ENCODE measurements around the gene RALB.

The RALB gene

GRCh38 chr2:120225549-120226065 lies 27.0 kb upstream of the RALB start:
- TF ChIP-seq CTCF (IDR thresholded peaks at IDR 0.05; ENCODE audit: low read depth, low read length, missing control alignments) = no peak
- no peak overlapping the region for H3K4me3 ChIP-seq (ENCODE audit: low read depth, low read length)
- no peak for DNase-seq (ENCODE audit: low read depth)

DNA sequence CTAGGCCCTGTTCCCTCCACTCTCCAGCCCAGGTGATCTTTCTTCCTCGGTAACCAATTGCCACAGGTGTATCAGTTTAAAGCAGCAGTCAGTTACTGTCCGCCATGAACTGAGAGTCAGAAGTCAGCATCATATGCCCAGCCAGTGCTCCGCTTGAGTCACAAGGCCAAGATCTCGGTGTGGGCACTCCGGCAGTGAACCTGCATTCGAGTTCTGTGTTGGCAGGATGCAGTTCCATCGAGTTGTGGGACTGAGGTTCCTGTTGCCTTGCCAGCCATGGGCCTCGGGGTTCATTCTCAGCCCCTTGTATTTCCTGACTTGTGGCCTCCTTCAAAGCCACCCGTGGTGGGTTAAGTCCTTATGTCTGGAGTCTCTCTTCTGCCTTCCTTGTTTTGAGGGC lies 26.3 kb upstream of the RALB start:
- H3K4me3 ChIP-seq (ENCODE audit: low read depth, low read length) = no peak overlapping the region
- no peak for DNase-seq (ENCODE audit: low read depth)
- no peak for TF ChIP-seq CTCF (IDR thresholded peaks at IDR 0.05; ENCODE audit: low read depth, low read length, missing control alignments)

DNA sequence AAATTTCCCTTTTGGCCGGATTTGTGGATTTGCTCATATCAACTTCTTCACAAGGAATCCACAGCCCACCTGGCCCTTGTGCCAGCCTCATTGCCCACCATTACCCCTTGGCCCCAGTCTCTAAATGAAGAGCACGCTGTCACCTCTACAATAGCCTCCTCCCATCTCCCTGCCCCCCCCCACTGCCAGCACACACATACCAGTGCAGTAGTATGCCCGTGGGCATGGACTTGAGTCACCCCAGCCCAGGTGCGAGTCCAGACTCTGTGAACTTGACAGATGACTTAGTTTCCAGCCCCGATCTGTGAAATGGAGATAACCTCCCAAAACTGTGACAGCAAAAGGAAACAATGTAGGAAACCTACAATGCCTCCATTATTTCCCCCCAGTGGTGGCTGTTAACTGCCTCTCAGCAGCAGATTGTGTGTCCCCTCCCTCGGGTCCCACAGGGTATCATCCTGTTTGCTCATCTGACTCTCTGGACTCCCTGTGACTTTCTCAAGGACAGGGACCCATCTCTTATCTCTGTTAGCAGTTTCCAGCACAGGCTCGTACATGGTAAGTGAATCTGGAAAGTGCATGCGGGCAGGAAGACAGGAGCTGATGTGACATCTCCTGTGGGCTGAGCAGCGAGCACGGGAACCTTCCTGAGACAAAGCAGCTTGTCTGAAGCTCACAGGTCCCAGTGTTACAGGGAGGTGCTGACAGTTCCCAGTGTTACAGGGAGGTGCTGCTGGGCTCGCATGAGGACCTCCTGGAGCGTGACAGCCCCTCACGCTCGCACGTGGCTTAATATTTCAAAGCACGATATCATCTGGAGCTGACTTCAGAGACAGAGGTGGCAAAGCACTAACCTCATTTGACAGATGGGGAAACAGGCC lies 25.3 kb upstream of the RALB start:
- H3K4me3 ChIP-seq (ENCODE audit: low read depth, low read length) = no peak overlapping the region
- no peak for DNase-seq (ENCODE audit: low read depth)

DNA sequence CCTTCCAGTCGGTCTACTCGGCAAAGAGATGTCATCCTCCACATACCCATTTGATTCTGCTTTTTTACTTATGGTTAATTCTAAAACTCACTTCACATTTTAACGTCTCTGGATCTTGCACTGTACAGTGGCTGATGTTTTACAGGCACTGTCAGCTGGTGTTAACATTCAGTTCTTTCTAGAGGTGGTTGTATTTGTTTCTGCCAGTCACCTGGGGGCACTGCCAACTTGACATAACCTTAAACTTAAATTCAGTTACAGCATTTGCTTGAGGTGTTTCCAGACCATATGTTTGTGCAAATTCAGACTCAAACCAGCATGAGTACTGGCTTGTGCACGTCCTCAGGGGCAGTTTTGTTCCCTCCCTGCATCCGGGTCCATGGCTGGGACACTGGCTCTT lies 24.1 kb upstream of the RALB start:
- no peak for DNase-seq (ENCODE audit: low read depth)
- no peak overlapping the region for H3K4me3 ChIP-seq (ENCODE audit: low read depth, low read length)
- TF ChIP-seq CTCF (IDR thresholded peaks at IDR 0.05; ENCODE audit: low read depth, low read length, missing control alignments) = no peak

More for the DNA sequence above, 25.3 kb upstream of the RALB start:
- TF ChIP-seq CTCF (IDR thresholded peaks at IDR 0.05; ENCODE audit: low read depth, low read length, missing control alignments) = no peak

- TF ChIP-seq CTCF (IDR thresholded peaks at IDR 0.05; ENCODE audit: low read depth, low read length, missing control alignments) = no peak
- H3K4me3 ChIP-seq (ENCODE audit: low read depth, low read length) = peak overlapping the region; percentile 69; the same call in 1 of the 2 replicates
- DNase-seq (ENCODE audit: low read depth) = no peak
These were observed 23.3 kb upstream of the RALB start for GRCh38 chr2:120229341-120229740.

- no peak for TF ChIP-seq CTCF (IDR thresholded peaks at IDR 0.05; ENCODE audit: low read depth, low read length, missing control alignments)
- DNase-seq (ENCODE audit: low read depth) = no peak
- H3K4me3 ChIP-seq (ENCODE audit: low read depth, low read length) = peak overlapping the region; percentile 69
These were observed 21.9 kb upstream of the RALB start for GRCh38 chr2:120230515-120231471.

Measured in GM12864 (cell line).